Effector CD4-positive, alpha-beta T cell (primary cell): Measurements from ENCODE around the gene RIPOR3.
"Not testable (repeated sequence)": the region's sequence is repeated elsewhere in the genome, so short reads cannot be mapped to it uniquely, and the experiment has no call there.

Source experiments
- DNase-seq: peaks from one replicate; pipeline ENCODE4 v3.0.0-alpha.2; 2020

The RIPOR3 gene

GRCh38 chr20:50628853-50629669 lies 62.3 kb downstream of the RIPOR3 start:
- no peak for DNase-seq

DNA sequence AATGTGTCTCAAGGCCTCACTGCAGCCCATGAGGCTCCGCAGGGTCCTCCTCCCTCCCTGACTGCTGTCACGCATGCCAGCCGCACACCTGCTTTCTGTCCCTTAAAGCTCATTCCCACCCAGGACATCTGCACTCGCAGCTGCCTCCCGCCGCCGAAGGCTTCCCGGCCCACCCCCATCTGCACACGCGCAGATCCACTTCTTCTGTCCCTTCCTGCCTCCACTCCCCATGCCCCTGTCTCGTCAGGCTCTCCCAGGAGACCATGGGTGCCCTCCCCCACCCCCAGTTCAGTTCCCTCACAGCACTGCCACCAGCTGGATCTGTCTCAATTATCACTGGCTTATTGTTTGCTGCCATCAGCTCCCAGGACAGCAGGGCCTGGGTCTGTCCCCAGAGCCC lies 63.0 kb downstream of the RIPOR3 start:
- no peak for DNase-seq

DNA sequence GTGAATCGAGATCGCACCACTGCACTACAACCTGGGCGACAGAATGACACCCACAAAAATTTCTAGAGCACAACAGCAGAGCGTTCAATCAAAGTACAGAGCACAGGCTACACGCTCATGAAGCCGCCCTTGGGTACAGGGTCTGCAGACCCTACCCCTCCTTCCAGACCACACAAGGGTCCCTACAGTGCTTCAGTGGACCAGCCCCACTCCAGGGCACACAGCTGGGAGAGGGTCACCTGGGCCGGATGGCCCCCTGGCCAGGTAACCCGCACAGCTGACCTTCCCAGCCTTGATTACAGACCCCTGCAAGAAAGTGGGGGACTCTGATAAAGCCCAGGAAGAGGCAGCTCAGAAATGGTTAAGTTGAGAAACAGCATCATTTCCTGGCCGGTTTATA lies 63.6 kb downstream of the RIPOR3 start:
- DNase-seq, result no peak

GRCh38 chr20:50625986-50626677 lies 65.2 kb downstream of the RIPOR3 start:
- no peak for DNase-seq

DNA sequence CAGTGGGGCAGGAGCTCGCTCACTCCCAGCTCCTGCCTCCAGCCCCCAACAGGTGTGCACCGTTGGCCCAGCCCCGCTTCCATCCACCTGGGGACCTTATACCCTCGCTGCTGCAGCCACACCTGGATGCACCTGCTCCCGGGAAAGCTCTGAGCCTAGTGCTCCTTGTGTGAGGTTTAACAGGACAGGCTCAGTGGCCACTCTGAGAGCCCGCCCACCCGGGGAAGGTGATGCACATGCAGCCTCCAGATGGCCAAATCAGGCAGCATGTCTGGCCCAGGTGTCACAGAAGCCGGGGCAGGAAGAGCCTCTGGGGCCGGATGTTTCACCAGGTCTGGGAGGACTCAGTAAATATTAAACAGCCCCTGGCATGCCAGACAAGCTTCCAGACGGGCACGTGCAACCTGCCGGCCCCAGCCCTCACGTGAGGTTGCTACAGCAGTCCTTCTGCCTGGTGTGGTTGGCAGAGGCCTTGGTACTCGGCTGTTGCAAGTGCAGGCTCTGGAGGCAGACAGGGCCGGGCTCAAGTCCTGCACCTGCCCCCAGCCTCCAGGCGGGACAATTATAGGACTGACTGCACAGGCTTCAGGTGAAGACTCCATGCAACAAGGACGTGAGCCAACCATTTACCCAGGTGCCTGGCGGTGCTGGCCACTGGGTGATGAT lies 66.9 kb downstream of the RIPOR3 start:
- no peak for DNase-seq

DNA sequence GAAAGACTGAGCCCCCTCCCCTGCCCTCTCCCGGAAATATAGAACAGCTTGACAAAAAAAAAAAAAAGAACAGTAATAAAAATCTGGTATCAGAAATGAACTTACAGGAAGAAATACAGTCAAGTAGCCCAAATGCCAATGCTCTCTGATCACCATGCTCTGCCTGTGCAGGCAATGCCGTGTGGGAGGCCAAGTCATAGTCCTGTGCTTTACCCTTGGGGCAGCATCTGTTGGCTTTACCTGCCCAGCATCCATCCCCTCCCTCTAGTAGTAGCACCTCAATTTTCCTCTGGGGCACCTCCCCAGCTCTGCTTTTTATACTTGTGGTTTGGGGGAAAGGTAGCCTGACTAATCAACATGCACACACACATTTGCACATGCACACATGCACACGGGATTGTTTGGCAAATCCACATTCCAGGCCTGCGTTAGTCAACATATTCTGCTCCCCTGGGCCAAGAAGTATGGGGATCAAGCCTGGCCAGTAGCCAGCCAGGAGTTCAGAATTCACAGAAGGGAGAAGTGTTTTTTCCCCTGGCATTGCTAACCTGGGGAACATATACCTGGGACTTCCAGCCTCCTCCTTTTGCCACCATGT lies 70.2 kb downstream of the RIPOR3 start:
- DNase-seq, result no peak

GRCh38 chr20:50620459-50620858 lies 70.9 kb downstream of the RIPOR3 start:
- not testable (repeated sequence) for DNase-seq

GRCh38 chr20:50618537-50618936 lies 72.8 kb downstream of the RIPOR3 start:
- no peak for DNase-seq

GRCh38 chr20:50617022-50617421 lies 74.3 kb downstream of the RIPOR3 start:
- DNase-seq, result no peak

- DNase-seq, result no peak
These were observed 75.9 kb downstream of the RIPOR3 start for GRCh38 chr20:50615407-50615806.

- no peak for DNase-seq
These were observed 77.7 kb downstream of the RIPOR3 start for GRCh38 chr20:50613438-50614169.

DNA sequence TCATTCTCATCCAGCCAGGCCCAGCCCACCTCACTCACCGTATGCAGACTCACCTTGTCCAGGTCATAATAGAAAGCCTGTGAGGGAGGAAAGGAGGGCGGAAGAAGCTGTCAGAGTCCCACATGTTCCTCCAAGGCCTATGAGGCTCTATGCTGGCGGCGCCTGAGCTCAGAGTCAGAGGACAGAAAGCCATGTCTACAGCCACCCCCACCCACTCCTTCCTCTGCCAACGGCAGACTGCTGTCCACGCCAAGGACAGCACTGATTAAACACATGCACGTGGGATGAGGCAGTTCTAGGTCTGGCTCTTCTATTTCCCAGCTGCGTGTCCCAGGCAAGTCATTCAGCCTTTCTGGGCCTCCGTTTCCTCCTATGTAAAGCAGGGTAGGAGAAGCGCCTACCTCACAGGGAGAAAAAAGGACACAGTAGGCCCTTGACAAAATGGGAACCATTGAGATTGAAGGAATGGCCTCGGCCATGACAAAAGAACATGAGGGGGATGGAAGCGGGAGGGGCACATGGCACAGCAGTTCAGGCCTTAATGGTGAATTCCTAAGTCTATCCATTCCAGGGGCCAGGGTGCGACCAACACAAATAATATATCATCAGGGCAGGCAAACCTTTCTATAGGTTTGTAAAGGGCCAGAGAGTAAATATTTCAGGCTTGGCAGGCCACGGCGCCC lies 80.1 kb downstream of the RIPOR3 start:
- no peak for DNase-seq

DNA sequence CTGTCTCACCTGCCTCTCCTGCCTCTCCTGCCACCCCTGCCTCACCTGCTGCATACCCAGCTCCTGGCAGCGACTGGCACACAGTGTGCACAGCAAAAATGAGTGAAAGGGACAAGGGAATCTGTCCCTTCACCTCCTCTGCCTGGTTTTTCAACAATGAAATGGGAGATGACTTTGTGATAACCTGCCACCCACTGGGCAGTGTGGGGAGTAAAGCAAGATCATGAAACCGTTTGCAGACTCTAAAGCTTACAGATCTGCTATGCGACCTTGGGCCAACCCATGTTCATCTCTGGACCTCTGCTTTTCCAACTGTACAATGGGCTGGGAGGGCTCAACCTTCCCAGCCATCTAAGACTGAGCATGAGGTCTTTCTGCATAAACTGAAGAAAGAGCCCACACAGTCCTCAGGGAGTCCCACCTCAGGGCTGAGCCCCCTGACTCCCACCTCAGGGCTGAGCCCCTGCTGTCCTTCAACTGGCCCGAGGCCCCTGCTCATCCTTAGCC lies 81.1 kb downstream of the RIPOR3 start:
- no peak for DNase-seq

GRCh38 chr20:50609438-50609989 lies 81.8 kb downstream of the RIPOR3 start:
- DNase-seq, result no peak

DNA sequence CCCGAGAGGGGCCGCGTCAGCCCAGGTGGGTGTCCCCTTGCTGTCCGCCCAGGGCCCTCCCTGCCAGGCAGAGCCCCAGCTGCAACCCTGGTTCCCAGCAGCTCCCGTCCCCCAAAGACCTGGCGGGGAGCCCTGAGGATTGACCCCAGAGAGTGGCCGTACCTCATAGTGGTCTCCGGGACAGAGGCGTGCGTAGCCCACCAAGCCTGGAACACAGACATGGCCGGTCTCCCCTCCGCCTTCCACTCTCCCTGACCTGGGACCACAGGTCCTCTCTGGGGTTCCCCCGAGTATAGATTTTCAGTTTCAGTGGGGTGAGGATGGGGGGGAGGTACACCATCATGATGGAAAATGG lies 82.6 kb downstream of the RIPOR3 start:
- DNase-seq, result no peak

DNA sequence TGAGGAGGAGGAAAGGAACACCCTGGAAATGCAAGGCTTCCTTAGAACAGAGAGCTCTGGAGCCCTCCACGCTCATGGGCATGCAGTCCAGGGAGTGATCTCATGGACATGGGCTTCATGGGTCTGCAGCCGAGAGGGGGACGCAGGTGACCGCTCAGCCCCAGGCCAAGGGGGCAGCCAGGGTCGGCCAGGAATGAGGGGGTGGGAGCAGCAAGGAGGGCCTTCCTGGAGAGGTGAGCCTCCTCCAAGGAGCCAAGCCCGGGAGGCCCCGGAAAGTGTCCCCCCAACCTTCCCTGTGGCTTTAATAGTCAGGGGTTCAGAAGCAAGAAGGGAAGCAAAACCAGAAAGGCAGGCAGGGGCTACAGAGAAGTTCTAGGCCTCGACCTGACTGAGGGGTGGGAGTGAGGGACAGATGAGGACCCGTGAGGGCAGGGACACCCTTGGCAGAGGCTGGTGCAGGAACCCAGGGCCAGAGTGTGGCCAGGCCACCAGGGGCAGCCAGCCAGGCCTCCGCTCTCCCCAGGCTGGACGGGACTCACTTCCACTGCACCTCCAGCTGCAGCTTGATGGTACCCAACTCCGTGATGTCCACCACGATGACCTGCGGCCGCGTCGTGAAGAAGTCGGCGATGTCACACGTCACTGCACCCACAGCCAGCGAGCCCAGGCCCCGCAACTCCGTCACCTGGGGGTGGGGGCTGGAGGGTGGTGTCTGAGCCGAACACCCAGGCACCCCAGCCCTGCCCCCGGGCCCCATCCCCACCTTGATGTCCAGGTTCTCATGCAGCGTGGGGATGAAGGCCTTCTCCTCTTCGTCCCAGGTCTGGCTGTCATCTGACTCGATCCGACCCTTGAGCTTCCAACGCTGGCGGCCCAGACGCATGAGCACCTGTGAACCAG lies 83.2 kb downstream of the RIPOR3 start:
- DNase-seq, result no peak

GRCh38 chr20:50607436-50607835 lies 83.9 kb downstream of the RIPOR3 start:
- no peak for DNase-seq

GRCh38 chr20:50605136-50605535 lies 86.2 kb downstream of the RIPOR3 start:
- DNase-seq, result no peak

GRCh38 chr20:50604451-50604850 lies 86.9 kb downstream of the RIPOR3 start:
- DNase-seq, result no peak

- no peak for DNase-seq
These were observed 88.8 kb downstream of the RIPOR3 start for GRCh38 chr20:50602432-50603088.
